K562 (cell line): ENCODE data around the gene CTSW. TPM values are rescaled to one million over a fixed set of nuclear protein-coding genes. Genes with fewer than 3 reads are reported as not detected.

Experiments used
- BRCA1 ChIP-seq, 2 experiments: fragments of 450-650 bp in 1 of 2; sonication (generic) in 1 of 2; formaldehyde crosslinking in 1 of 2; IDR thresholded peaks; 2 replicates each; pipeline versions ENCODE4 v1.5.0 to v1.6.1; 2017 to 2020; ENCODE audit warnings: mild to moderate bottlenecking in 1 of 2, missing genetic modification reagents in 1 of 2
- E2F3 ChIP-seq: fragments of 250-450 bp; sonication (Bioruptor Pico); IDR thresholded peaks from 2 replicates; pipeline ENCODE4 v1.4.0; 2020; ENCODE audit warnings: mild to moderate bottlenecking
- GABPB2 ChIP-seq: fragments of 250-450 bp; sonication (Bioruptor Pico); conservative IDR thresholded peaks from 2 replicates; pipeline ENCODE4 v1.5.1; 2021; ENCODE audit warnings: mild to moderate bottlenecking
- GTF2F1 ChIP-seq: IDR thresholded peaks from 2 replicates; pipeline ENCODE4 v1.6.1; 2011; ENCODE audit warnings: low read depth, low read length, improper control_type of control experiment
- SMAD3 ChIP-seq: fragments of 450-650 bp; formaldehyde crosslinking; conservative IDR thresholded peaks from 2 replicates; pipeline ENCODE4 v1.4.0; 2020; ENCODE audit warnings: mild to moderate bottlenecking
- SRSF3 ChIP-seq: fragments of 200-400 bp; formaldehyde crosslinking; IDR thresholded peaks from 2 replicates; pipeline ENCODE4 v1.6.1; 2016; ENCODE audit warnings: mild to moderate bottlenecking, low read length, moderate library complexity; ENCODE audit not compliant: insufficient read depth
- TFAM ChIP-seq: fragments of 250-450 bp; sonication (Bioruptor Pico); conservative IDR thresholded peaks from 2 replicates; pipeline ENCODE4 v1.5.0; 2021; ENCODE audit warnings: mild to moderate bottlenecking, moderate library complexity
- XRCC4 ChIP-seq: IDR thresholded peaks from one replicate; pipeline ENCODE4 v1.6.1; 2011; ENCODE audit not compliant: insufficient read depth, insufficient read length; ENCODE audit errors: extremely low read depth
- polyA plus RNA-seq, 8 experiments: library from polyadenylated mRNA; depleted of rRNA in 4 of 8; stranded (reverse) in 5 of 8; unstranded in 3 of 8; fragments of >200 nt; fragmentation: Nextera tagmentation in 2 of 8; fragmentation: Illumina TruSeq in 1 of 8; extraction: Ambion mirVana in 2 of 8; extraction: Trizol in 1 of 8; gene quantifications; 2 replicates each; pipeline versions ENCODE4 v1.2.1 to v1.2.3, GENCODE V29; 2011 to 2014; ENCODE audit warnings: inconsistent platforms in 1 of 8, missing spikeins in 1 of 8
- total RNA-seq, 7 experiments: library from RNA; depleted of rRNA in 6 of 7; stranded (reverse); fragments of >200 nt in 6 of 7; fragmentation: Illumina TruSeq in 2 of 7; extraction: Trizol in 2 of 7; gene quantifications; 2 replicates each; pipeline versions ENCODE4 v1.2.1 to v1.2.3, GENCODE V29; 2011 to 2021; ENCODE audit warnings: low replicate concordance in 1 of 7
- TF ChIP-seq, protein P1 (sequence below): fragments of 250-450 bp; sonication (Bioruptor Pico); IDR thresholded peaks from 2 replicates; pipeline ENCODE4 v1.4.0; 2020; ENCODE audit warnings: mild to moderate bottlenecking
- TF ChIP-seq, protein P2 (sequence below): fragments of 450-650 bp; IDR thresholded peaks from 2 replicates; pipeline ENCODE4 v1.6.1; 2018; ENCODE audit warnings: mild to moderate bottlenecking, low read depth; ENCODE audit not compliant: partially characterized antibody
- TF ChIP-seq, protein P3 (sequence below): fragments of 200-400 bp; formaldehyde crosslinking; IDR thresholded peaks from 2 replicates; pipeline ENCODE4 v1.6.1; 2017; ENCODE audit warnings: mild to moderate bottlenecking, low read depth, low read length, moderate library complexity
- TF ChIP-seq, protein P4 (sequence below): sonication (generic); formaldehyde crosslinking; IDR thresholded peaks from 2 replicates; pipeline ENCODE4 v1.8.0; 2023; ENCODE audit warnings: missing genetic modification reagents, mild to moderate bottlenecking, borderline replicate concordance
- TF ChIP-seq, protein P5 (sequence below), 2 experiments: fragments of 450-650 bp; conservative IDR thresholded peaks; 2 replicates each; pipeline ENCODE4 v1.6.1; 2017; ENCODE audit warnings: mild to moderate bottlenecking in 2 of 2, moderate library complexity in 2 of 2

Gene CTSW
- total and polyA plus RNA-seq, 9 of the 15 experiments (the other 6 are each of a cell fraction or from before 2014, with no cell fraction given), result 0.04 TPM; not detected in 8

DNA sequence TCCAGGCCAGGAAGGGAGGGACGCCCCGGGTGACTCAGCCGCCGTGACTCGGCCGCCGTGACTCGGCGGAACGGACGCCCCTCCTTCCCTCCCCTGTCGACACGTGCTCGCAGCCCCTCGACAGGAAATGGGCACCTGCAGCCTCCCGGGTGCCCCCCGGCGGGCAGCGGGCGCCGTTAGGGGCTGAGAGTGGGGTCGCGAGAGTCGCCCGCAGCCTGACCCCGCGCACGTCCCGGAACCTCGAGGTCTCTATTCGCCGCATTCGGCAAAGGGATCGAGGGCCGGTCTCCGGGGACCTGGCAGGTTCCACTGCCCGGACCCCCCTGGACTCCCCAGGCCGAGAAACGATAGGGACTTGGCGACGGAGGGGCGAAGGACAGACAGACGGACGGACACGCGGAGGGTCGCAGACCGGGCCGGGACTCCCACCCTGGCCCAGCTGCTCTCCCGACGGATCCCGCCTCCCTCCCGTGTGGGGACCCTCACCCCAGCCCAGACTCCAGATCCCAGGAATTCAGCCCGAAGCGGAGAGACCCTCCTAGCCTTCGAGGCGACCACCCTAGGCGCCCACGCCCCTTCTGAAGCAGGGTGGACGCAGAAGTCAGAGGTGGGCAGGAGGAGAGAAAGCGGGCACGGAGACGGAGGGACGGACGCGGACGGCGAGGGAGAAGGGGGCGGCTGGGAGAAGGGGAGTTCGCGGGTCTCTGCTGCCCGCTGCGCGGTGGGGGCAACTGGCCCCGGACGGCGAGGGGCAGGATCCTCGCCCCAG, 19.9 kb downstream of the CTSW start (continued):
- TF ChIP-seq BRCA1 (IDR thresholded peaks at IDR 0.05) (no peak), BRCA1 (CRISPR knock-in tag; IDR thresholded peaks at IDR 0.05) (peak; percentile 74; the same call in 1 of the 2 replicates), SRSF3 (peak; percentile 92; the same call in 1 of the 2 replicates), E2F3 (CRISPR knock-in tag) (peak; percentile 42; the same call in 1 of the 2 replicates), SMAD3 (peak; percentile 75; the same call in 1 of the 2 replicates), GTF2F1 (0 out of 2 replicates have a peak, but pooled peaks have one; percentile 8), XRCC4 (no peak), GABPB2 (CRISPR knock-in tag) (no peak), TFAM (CRISPR knock-in tag) (no peak)
- TF ChIP-seq, protein P1, sequence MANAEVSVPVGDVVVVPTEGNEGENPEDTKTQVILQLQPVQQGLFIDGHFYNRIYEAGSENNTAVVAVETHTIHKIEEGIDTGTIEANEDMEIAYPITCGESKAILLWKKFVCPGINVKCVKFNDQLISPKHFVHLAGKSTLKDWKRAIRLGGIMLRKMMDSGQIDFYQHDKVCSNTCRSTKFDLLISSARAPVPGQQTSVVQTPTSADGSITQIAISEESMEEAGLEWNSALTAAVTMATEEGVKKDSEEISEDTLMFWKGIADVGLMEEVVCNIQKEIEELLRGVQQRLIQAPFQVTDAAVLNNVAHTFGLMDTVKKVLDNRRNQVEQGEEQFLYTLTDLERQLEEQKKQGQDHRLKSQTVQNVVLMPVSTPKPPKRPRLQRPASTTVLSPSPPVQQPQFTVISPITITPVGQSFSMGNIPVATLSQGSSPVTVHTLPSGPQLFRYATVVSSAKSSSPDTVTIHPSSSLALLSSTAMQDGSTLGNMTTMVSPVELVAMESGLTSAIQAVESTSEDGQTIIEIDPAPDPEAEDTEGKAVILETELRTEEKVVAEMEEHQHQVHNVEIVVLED (CRISPR knock-in tag), result no peak
- TF ChIP-seq, protein P2, sequence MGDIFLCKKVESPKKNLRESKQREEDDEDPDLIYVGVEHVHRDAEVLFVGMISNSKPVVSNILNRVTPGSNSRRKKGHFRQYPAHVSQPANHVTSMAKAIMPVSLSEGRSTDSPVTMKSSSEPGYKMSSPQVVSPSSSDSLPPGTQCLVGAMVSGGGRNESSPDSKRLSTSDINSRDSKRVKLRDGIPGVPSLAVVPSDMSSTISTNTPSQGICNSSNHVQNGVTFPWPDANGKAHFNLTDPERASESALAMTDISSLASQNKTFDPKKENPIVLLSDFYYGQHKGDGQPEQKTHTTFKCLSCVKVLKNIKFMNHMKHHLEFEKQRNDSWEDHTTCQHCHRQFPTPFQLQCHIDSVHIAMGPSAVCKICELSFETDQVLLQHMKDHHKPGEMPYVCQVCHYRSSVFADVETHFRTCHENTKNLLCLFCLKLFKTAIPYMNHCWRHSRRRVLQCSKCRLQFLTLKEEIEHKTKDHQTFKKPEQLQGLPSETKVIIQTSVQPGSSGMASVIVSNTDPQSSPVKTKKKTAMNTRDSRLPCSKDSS, result no peak
- TF ChIP-seq, protein P3, sequence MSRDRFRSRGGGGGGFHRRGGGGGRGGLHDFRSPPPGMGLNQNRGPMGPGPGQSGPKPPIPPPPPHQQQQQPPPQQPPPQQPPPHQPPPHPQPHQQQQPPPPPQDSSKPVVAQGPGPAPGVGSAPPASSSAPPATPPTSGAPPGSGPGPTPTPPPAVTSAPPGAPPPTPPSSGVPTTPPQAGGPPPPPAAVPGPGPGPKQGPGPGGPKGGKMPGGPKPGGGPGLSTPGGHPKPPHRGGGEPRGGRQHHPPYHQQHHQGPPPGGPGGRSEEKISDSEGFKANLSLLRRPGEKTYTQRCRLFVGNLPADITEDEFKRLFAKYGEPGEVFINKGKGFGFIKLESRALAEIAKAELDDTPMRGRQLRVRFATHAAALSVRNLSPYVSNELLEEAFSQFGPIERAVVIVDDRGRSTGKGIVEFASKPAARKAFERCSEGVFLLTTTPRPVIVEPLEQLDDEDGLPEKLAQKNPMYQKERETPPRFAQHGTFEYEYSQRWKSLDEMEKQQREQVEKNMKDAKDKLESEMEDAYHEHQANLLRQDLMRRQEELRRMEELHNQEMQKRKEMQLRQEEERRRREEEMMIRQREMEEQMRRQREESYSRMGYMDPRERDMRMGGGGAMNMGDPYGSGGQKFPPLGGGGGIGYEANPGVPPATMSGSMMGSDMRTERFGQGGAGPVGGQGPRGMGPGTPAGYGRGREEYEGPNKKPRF, result no peak; the same call in none of the 2 replicates
- TF ChIP-seq, protein P4, sequence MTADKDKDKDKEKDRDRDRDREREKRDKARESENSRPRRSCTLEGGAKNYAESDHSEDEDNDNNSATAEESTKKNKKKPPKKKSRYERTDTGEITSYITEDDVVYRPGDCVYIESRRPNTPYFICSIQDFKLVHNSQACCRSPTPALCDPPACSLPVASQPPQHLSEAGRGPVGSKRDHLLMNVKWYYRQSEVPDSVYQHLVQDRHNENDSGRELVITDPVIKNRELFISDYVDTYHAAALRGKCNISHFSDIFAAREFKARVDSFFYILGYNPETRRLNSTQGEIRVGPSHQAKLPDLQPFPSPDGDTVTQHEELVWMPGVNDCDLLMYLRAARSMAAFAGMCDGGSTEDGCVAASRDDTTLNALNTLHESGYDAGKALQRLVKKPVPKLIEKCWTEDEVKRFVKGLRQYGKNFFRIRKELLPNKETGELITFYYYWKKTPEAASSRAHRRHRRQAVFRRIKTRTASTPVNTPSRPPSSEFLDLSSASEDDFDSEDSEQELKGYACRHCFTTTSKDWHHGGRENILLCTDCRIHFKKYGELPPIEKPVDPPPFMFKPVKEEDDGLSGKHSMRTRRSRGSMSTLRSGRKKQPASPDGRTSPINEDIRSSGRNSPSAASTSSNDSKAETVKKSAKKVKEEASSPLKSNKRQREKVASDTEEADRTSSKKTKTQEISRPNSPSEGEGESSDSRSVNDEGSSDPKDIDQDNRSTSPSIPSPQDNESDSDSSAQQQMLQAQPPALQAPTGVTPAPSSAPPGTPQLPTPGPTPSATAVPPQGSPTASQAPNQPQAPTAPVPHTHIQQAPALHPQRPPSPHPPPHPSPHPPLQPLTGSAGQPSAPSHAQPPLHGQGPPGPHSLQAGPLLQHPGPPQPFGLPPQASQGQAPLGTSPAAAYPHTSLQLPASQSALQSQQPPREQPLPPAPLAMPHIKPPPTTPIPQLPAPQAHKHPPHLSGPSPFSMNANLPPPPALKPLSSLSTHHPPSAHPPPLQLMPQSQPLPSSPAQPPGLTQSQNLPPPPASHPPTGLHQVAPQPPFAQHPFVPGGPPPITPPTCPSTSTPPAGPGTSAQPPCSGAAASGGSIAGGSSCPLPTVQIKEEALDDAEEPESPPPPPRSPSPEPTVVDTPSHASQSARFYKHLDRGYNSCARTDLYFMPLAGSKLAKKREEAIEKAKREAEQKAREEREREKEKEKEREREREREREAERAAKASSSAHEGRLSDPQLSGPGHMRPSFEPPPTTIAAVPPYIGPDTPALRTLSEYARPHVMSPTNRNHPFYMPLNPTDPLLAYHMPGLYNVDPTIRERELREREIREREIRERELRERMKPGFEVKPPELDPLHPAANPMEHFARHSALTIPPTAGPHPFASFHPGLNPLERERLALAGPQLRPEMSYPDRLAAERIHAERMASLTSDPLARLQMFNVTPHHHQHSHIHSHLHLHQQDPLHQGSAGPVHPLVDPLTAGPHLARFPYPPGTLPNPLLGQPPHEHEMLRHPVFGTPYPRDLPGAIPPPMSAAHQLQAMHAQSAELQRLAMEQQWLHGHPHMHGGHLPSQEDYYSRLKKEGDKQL, result peak; percentile 85; the same call in 1 of the 2 replicates
- TF ChIP-seq, protein P5, sequence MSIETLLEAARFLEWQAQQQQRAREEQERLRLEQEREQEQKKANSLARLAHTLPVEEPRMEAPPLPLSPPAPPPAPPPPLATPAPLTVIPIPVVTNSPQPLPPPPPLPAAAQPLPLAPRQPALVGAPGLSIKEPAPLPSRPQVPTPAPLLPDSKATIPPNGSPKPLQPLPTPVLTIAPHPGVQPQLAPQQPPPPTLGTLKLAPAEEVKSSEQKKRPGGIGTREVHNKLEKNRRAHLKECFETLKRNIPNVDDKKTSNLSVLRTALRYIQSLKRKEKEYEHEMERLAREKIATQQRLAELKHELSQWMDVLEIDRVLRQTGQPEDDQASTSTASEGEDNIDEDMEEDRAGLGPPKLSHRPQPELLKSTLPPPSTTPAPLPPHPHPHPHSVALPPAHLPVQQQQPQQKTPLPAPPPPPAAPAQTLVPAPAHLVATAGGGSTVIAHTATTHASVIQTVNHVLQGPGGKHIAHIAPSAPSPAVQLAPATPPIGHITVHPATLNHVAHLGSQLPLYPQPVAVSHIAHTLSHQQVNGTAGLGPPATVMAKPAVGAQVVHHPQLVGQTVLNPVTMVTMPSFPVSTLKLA (conservative IDR thresholded peaks at IDR 0.05), result peak; percentile 98 to 99
